Fibroblast of lung (primary cell): Measurements from ENCODE around the gene NOP9. TPM values are rescaled to one million over a fixed set of nuclear protein-coding genes. Genes with fewer than 3 reads are reported as not detected.

Experiments
- DNase-seq, 2 donors: peaks; one replicate each; pipeline versions ENCODE4 v3.0.0 to v3.0.0-alpha.2; 2010; ENCODE audit warnings: low read depth in 2 of 2
- H2AFZ ChIP-seq: 2 replicates; pipeline ENCODE4 v1.5.1; 2012; ENCODE audit warnings: low read length, control low read depth, inconsistent platforms
- H3K27ac ChIP-seq: 2 replicates; pipeline ENCODE4 v1.5.1; 2011; ENCODE audit warnings: low read length, control low read depth; ENCODE audit not compliant: insufficient read depth
- H3K27me3 ChIP-seq: 2 replicates; pipeline ENCODE4 v1.5.1; 2011; ENCODE audit warnings: mild to moderate bottlenecking, low read length; ENCODE audit not compliant: control insufficient read depth, insufficient read depth
- H3K36me3 ChIP-seq: 2 replicates; pipeline ENCODE4 v1.5.1; 2011; ENCODE audit warnings: low read length; ENCODE audit not compliant: control insufficient read depth, insufficient read depth
- H3K4me1 ChIP-seq: 2 replicates; pipeline ENCODE4 v1.5.1; 2011; ENCODE audit warnings: low read length; ENCODE audit not compliant: control insufficient read depth, insufficient read depth; ENCODE audit errors: extremely low read depth
- H3K4me2 ChIP-seq: 2 replicates; pipeline ENCODE4 v1.5.1; 2011; ENCODE audit warnings: low read length, control low read depth; ENCODE audit not compliant: insufficient read depth; ENCODE audit errors: extremely low read depth
- H3K4me3 ChIP-seq, 4 experiments: fragments of 200-600 bp in 1 of 4; sonication (generic) in 1 of 4; replicated peaks in 1 of 4; 2 replicates each; pipeline ENCODE4 v1.5.1; 2011 to 2016; ENCODE audit warnings: low read length in 4 of 4, low read depth in 3 of 4, mild to moderate bottlenecking in 3 of 4, control low read depth in 2 of 4, inconsistent platforms in 1 of 4, mixed read lengths in 1 of 4; ENCODE audit not compliant: insufficient read depth in 1 of 4; ENCODE audit errors: control extremely low read depth in 1 of 4
- H3K79me2 ChIP-seq: 2 replicates; pipeline ENCODE4 v1.5.1; 2012; ENCODE audit warnings: mild to moderate bottlenecking, low read length, inconsistent platforms; ENCODE audit not compliant: control insufficient read depth, insufficient read depth
- H3K9ac ChIP-seq: 2 replicates; pipeline ENCODE4 v1.5.1; 2011; ENCODE audit warnings: mild to moderate bottlenecking, low read length, control low read depth; ENCODE audit not compliant: insufficient read depth
- H3K9me3 ChIP-seq: 2 replicates; pipeline ENCODE4 v1.5.1; 2012; ENCODE audit warnings: low read depth, low read length; ENCODE audit not compliant: control insufficient read depth, insufficient read depth
- H4K20me1 ChIP-seq: 2 replicates; pipeline ENCODE4 v1.5.1; 2011; ENCODE audit warnings: low read length; ENCODE audit not compliant: control insufficient read depth, insufficient read depth; ENCODE audit errors: extremely low read depth
- CTCF ChIP-seq, 2 donors: IDR thresholded peaks in 1 of 2; conservative IDR thresholded peaks in 1 of 2; 1 replicate in 1 of 2; 2 replicates in 1 of 2; pipeline ENCODE4 v1.5.1; 2011 to 2012; ENCODE audit warnings: low read length in 2 of 2, control low read depth in 1 of 2, inconsistent platforms in 1 of 2, low read depth in 1 of 2, mild to moderate bottlenecking in 1 of 2
- EZH2 ChIP-seq: IDR thresholded peaks from 2 replicates; pipeline ENCODE4 v1.5.1; 2012; ENCODE audit warnings: low read length, control low read depth, mild to moderate bottlenecking; ENCODE audit errors: missing control alignments
- polyA plus RNA-seq, 2 donors: library from polyadenylated mRNA; depleted of rRNA in 1 of 2; stranded (reverse) in 1 of 2; unstranded in 1 of 2; fragments of >200 nt; gene quantifications; 2 replicates each; pipeline ENCODE4 v1.2.1, GENCODE V29; 2011 to 2012; ENCODE audit warnings: missing spikeins in 1 of 2
- total RNA-seq: library from RNA; depleted of rRNA; stranded (reverse); fragments of >200 nt; gene quantifications from 2 replicates; pipeline ENCODE4 v1.2.1, GENCODE V29; 2014

Gene NOP9
- total and polyA plus RNA-seq, 2 donors (not counting 1 experiment from before 2014, with no cell fraction given), result 8.0 to 16.2 TPM

DNA sequence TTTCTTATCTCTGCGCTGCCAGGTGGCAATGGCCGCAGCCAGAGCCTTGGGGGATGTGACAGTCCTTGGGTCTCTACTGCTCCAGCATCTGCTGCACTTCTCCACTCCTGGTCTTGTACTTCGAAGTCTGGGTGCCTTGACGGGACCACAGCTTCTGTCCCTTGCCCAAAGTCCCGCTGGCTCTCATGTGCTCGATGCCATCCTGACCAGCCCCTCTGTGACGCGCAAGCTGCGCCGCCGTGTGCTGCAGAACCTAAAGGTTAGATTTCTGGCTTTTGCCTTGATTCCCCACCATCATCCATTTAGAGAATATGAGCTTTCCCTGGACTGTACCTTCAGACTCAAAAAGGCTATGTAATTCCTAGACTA lies 4.4 kb downstream of the NOP9 start:
- H3K4me2 ChIP-seq, result no peak overlapping the region
- no peak overlapping the region for H3K9ac ChIP-seq
- no peaks in the 10 kb centered on the region for H4K20me1 ChIP-seq
- no peak for DNase-seq
- TF ChIP-seq CTCF (conservative IDR thresholded peaks at IDR 0.05 in 1 of 2, IDR thresholded peaks at IDR 0.05 in 1 of 2; ENCODE audit: low read depth in 1 of 2, low read length in 2 of 2) (no peak), EZH2 (no peak)
- H3K4me1 ChIP-seq, result peaks cover 4% of the 10 kb centered on the region
- H3K9me3 ChIP-seq, result no peaks in the 10 kb centered on the region
- no peak overlapping the region for H3K4me3 ChIP-seq
- no peaks in the 10 kb centered on the region for H3K27me3 ChIP-seq
- H3K27ac ChIP-seq, result no peak overlapping the region
- H2AFZ ChIP-seq, result no peak overlapping the region
- peaks cover 19% of the 10 kb centered on the region for H3K36me3 ChIP-seq
- peaks cover 11% of the 10 kb centered on the region for H3K79me2 ChIP-seq

DNA sequence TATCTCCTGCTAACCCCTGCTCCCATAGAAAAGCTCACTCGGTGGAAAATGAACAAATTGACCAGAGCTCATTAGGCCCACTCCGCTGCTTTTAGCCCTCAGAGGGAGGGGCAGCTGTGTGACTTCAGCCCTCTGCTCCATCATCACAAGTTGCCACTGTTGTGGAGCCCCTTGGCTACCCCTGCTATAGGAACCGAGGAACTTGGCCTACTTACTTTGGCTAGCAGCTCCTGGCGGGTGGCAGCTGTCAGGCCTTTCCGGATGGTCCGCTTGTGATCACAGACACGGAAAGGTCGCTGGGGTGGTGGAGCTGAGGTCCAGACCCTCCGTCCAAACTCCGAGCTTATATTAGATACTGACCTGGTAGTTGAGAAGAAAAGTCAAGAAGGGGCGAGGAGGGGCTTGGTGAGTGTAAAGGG lies 7.5 kb downstream of the NOP9 start:
- H3K36me3 ChIP-seq, result peaks cover 19% of the 10 kb centered on the region
- TF ChIP-seq CTCF (conservative IDR thresholded peaks at IDR 0.05 in 1 of 2, IDR thresholded peaks at IDR 0.05 in 1 of 2; ENCODE audit: low read depth in 1 of 2, low read length in 2 of 2) (no peak), EZH2 (no peak)
- no peak overlapping the region for H2AFZ ChIP-seq

DNA sequence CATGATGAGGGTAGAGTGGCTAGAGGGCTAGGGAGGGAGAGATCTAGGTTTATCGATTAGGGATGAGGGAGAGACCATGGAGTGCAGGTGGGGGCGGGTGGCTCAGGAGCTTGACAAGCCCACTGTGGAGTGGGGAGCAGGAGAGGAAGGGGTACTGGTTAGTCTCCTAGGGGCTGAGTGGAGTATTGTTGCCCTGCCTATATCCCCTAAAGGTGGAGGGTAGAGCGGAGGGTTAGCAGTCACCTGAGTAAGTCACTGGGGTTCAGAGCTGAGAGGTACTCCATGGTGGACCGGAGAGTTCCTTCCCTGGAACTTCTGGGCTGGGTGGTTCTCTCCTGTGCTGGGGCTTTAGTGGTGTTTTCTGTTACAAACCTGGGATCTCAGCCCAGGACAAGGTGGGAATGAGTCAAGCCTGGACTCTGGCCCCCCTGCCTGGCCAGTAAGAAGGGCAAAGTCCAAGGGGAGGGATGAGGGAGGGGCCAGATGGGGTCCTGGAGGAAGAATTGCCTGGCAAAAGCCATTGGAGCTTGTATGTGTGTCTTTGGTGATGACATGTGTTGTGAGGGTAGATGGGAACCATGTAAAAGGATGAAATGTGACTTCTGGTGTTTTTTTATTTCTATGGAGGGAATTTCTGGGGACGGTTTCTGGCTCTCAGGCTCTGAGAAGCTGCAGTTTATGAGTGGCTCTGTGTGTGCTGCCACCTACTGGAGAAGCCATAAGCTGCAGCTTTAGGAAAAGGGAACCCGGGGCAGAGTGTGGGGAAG lies 8.1 kb downstream of the NOP9 start, which contains the start of gene CIDEB:
Gene CIDEB, minus strand, starts transcription at position 403 of the 767 bp plus-strand sequence. Its CDS starts 119 bp downstream, at position 284.
- Histone ChIP-seq H3K4me2 (no peak within 1 kb of the TSS), H3K9ac (no peak within 1 kb of the TSS), H4K20me1 (no peaks in the 10 kb centered on the region), H3K9me3 (no peaks in the 10 kb centered on the region), H3K36me3 (peaks cover 13% of the 10 kb centered on the region), H3K27me3 (no peaks in the 10 kb centered on the region), H3K4me1 (peaks cover 9% of the 10 kb centered on the region), H2AFZ (no peak within 1 kb of the TSS), H3K4me3 (no peak within 1 kb of the TSS), H3K27ac (no peak within 1 kb of the TSS), H3K79me2 (no peaks in the 10 kb centered on the region)
- TF ChIP-seq CTCF (conservative IDR thresholded peaks at IDR 0.05 in 1 of 2, IDR thresholded peaks at IDR 0.05 in 1 of 2; ENCODE audit: low read depth in 1 of 2, low read length in 2 of 2) (peak; percentile 94 to 97), EZH2 (no peak)
- peak; percentile 22 to 53 for DNase-seq

More for the DNA sequence above, 7.5 kb downstream of the NOP9 start:
- H4K20me1 ChIP-seq, result no peaks in the 10 kb centered on the region
- H3K4me1 ChIP-seq, result peaks cover 9% of the 10 kb centered on the region
- H3K79me2 ChIP-seq, result no peaks in the 10 kb centered on the region
- no peak overlapping the region for H3K4me3 ChIP-seq
- no peaks in the 10 kb centered on the region for H3K27me3 ChIP-seq
- H3K4me2 ChIP-seq, result no peak overlapping the region
- no peak for DNase-seq
- no peaks in the 10 kb centered on the region for H3K9me3 ChIP-seq
- H3K9ac ChIP-seq, result no peak overlapping the region
- H3K27ac ChIP-seq, result no peak overlapping the region
